HepG2 (cell line): ENCODE measurements around the gene TMEM198. TPM values are rescaled to one million over a fixed set of nuclear protein-coding genes. Genes with fewer than 3 reads are reported as not detected.

Source experiments
- FOXK1 ChIP-seq: sonication (generic); formaldehyde crosslinking; IDR thresholded peaks from 2 replicates; pipeline ENCODE4 v1.4.0; 2020; ENCODE audit warnings: low read depth, missing genetic modification reagents, borderline replicate concordance
- FOXO4 ChIP-seq: sonication (generic); formaldehyde crosslinking; conservative IDR thresholded peaks from 2 replicates; pipeline ENCODE4 v1.8.1; 2023; ENCODE audit warnings: missing genetic modification reagents
- PCBP2 ChIP-seq: fragments of 200-400 bp; formaldehyde crosslinking; optimal IDR thresholded peaks from 2 replicates; pipeline ENCODE3; 2018; ENCODE audit warnings: low read length, low read depth; ENCODE audit not compliant: poor library complexity, severe bottlenecking
- RBFOX2 ChIP-seq: fragments of 200-400 bp; formaldehyde crosslinking; IDR thresholded peaks from 2 replicates; pipeline ENCODE4 v1.6.1; 2017; ENCODE audit warnings: low read depth, mild to moderate bottlenecking, low read length
- ZNF441 ChIP-seq: sonication (generic); formaldehyde crosslinking; IDR thresholded peaks from 2 replicates; pipeline ENCODE4 v1.7.0; 2021; ENCODE audit warnings: missing genetic modification reagents, borderline replicate concordance
- ZNF563 ChIP-seq: sonication (generic); formaldehyde crosslinking; IDR thresholded peaks from 2 replicates; pipeline ENCODE4 v1.8.0; 2022; ENCODE audit warnings: mild to moderate bottlenecking, moderate library complexity, missing genetic modification reagents
- ZNF678 ChIP-seq: sonication (generic); formaldehyde crosslinking; IDR thresholded peaks from 2 replicates; pipeline ENCODE4 v1.4.0; 2020; ENCODE audit warnings: mild to moderate bottlenecking, missing genetic modification reagents
- polyA plus RNA-seq, 8 experiments: library from polyadenylated mRNA; depleted of rRNA in 3 of 8; stranded (reverse) in 7 of 8; unstranded in 1 of 8; fragments of >200 nt; fragmentation: Illumina TruSeq in 4 of 8; extraction: Trizol in 4 of 8; gene quantifications; 2 replicates each; pipeline versions ENCODE4 v1.2.1 to v1.2.3, GENCODE V29; 2011 to 2016; ENCODE audit warnings: low read depth in 4 of 8, missing spikeins in 1 of 8, mixed read lengths in 1 of 8; ENCODE audit not compliant: insufficient read depth in 1 of 8
- total RNA-seq, 5 experiments: library from RNA; depleted of rRNA; stranded (reverse); fragments of >200 nt; fragmentation: Illumina TruSeq; extraction: Trizol; gene quantifications; 2 replicates each; pipeline ENCODE4 v1.2.3, GENCODE V29; 2016; ENCODE audit warnings: low read depth in 1 of 5
- TF ChIP-seq, protein P1 (sequence below): sonication (generic); formaldehyde crosslinking; IDR thresholded peaks from 2 replicates; pipeline ENCODE4 v1.4.0; 2020; ENCODE audit warnings: missing genetic modification reagents, borderline replicate concordance
- TF ChIP-seq, protein P2 (sequence below): sonication (generic); formaldehyde crosslinking; IDR thresholded peaks from 2 replicates; pipeline ENCODE4 v1.5.1; 2020; ENCODE audit warnings: missing genetic modification reagents, mild to moderate bottlenecking, borderline replicate concordance
- TF ChIP-seq, protein P3 (sequence below): sonication (generic); formaldehyde crosslinking; IDR thresholded peaks from 2 replicates; pipeline ENCODE4 v1.5.1; 2020; ENCODE audit warnings: missing genetic modification reagents, mild to moderate bottlenecking, borderline replicate concordance
- TF ChIP-seq, protein P4 (sequence below): IDR thresholded peaks from 2 replicates; pipeline ENCODE4 v1.6.1; 2016; ENCODE audit warnings: missing compliant biosample characterization, missing genetic modification reagents, borderline replicate concordance

Gene TMEM198
- total and polyA plus RNA-seq, 2 of the 13 experiments (the other 11 are each of a cell fraction or from before 2014, with no cell fraction given), result 17.3 to 23.5 TPM

DNA sequence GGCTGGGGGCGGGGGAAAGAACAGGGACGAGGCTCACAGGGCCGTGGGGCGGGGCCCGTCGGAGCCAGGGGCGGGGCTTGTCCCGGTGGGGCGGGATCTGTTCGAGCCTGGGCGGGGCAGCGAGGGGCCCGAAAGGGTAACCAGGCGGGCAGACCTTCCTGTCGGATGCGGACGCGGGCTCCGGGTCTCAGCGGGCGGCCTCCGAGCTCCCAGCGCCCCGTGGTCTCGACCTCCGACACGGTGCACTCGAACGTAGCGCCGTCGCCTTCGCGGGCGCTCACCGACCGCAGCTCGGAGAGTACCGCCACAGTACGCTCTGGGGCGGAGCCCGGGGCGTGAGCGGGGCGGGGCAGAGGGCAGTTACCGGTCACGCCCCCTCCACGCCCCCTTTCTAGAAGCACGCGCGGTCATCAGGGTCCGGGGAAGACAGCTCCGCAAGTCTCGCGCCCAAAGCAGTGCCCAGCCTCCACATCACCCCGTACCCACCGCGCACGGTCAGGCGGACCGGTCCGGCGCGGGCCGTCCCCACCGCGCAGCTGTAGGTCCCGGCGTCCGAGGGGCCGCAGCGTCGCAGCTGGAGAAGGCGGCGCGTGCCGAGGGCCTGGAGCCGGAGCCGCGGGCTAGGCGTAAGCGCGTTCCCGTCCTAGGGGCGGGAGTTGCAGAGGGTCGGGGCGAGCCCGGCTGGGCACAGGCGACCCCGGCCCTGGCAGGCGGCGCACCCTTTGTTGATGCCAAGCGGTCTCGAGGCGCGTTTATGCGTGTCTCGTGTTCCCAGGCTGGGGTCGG is 8.7 kb downstream of the TMEM198 start (continued):
- TF ChIP-seq, protein P1, sequence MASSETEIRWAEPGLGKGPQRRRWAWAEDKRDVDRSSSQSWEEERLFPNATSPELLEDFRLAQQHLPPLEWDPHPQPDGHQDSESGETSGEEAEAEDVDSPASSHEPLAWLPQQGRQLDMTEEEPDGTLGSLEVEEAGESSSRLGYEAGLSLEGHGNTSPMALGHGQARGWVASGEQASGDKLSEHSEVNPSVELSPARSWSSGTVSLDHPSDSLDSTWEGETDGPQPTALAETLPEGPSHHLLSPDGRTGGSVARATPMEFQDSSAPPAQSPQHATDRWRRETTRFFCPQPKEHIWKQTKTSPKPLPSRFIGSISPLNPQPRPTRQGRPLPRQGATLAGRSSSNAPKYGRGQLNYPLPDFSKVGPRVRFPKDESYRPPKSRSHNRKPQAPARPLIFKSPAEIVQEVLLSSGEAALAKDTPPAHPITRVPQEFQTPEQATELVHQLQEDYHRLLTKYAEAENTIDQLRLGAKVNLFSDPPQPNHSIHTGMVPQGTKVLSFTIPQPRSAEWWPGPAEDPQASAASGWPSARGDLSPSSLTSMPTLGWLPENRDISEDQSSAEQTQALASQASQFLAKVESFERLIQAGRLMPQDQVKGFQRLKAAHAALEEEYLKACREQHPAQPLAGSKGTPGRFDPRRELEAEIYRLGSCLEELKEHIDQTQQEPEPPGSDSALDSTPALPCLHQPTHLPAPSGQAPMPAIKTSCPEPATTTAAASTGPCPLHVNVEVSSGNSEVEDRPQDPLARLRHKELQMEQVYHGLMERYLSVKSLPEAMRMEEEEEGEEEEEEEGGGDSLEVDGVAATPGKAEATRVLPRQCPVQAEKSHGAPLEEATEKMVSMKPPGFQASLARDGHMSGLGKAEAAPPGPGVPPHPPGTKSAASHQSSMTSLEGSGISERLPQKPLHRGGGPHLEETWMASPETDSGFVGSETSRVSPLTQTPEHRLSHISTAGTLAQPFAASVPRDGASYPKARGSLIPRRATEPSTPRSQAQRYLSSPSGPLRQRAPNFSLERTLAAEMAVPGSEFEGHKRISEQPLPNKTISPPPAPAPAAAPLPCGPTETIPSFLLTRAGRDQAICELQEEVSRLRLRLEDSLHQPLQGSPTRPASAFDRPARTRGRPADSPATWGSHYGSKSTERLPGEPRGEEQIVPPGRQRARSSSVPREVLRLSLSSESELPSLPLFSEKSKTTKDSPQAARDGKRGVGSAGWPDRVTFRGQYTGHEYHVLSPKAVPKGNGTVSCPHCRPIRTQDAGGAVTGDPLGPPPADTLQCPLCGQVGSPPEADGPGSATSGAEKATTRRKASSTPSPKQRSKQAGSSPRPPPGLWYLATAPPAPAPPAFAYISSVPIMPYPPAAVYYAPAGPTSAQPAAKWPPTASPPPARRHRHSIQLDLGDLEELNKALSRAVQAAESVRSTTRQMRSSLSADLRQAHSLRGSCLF (CRISPR knock-in tag), result no peak
- TF ChIP-seq FOXO4 (CRISPR knock-in tag) (peak; percentile 93; the same call in 1 of the 2 replicates), ZNF563 (CRISPR knock-in tag) (peak; percentile 81), PCBP2 (no peak), FOXK1 (CRISPR knock-in tag) (peak; percentile 43; the same call in 1 of the 2 replicates), RBFOX2 (peak; percentile 80), ZNF678 (CRISPR knock-in tag) (peak; percentile 97), ZNF441 (peak; percentile 86)
- TF ChIP-seq, protein P2, sequence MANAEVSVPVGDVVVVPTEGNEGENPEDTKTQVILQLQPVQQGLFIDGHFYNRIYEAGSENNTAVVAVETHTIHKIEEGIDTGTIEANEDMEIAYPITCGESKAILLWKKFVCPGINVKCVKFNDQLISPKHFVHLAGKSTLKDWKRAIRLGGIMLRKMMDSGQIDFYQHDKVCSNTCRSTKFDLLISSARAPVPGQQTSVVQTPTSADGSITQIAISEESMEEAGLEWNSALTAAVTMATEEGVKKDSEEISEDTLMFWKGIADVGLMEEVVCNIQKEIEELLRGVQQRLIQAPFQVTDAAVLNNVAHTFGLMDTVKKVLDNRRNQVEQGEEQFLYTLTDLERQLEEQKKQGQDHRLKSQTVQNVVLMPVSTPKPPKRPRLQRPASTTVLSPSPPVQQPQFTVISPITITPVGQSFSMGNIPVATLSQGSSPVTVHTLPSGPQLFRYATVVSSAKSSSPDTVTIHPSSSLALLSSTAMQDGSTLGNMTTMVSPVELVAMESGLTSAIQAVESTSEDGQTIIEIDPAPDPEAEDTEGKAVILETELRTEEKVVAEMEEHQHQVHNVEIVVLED (CRISPR knock-in tag), result peak; percentile 50; the same call in 1 of the 2 replicates
- TF ChIP-seq, protein P3, sequence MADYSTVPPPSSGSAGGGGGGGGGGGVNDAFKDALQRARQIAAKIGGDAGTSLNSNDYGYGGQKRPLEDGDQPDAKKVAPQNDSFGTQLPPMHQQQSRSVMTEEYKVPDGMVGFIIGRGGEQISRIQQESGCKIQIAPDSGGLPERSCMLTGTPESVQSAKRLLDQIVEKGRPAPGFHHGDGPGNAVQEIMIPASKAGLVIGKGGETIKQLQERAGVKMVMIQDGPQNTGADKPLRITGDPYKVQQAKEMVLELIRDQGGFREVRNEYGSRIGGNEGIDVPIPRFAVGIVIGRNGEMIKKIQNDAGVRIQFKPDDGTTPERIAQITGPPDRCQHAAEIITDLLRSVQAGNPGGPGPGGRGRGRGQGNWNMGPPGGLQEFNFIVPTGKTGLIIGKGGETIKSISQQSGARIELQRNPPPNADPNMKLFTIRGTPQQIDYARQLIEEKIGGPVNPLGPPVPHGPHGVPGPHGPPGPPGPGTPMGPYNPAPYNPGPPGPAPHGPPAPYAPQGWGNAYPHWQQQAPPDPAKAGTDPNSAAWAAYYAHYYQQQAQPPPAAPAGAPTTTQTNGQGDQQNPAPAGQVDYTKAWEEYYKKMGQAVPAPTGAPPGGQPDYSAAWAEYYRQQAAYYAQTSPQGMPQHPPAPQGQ (CRISPR knock-in tag), result no peak
- TF ChIP-seq, protein P4, sequence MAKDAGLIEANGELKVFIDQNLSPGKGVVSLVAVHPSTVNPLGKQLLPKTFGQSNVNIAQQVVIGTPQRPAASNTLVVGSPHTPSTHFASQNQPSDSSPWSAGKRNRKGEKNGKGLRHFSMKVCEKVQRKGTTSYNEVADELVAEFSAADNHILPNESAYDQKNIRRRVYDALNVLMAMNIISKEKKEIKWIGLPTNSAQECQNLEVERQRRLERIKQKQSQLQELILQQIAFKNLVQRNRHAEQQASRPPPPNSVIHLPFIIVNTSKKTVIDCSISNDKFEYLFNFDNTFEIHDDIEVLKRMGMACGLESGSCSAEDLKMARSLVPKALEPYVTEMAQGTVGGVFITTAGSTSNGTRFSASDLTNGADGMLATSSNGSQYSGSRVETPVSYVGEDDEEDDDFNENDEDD (CRISPR knock-in tag), result peak; percentile 84; the same call in 1 of the 2 replicates
